GM12801 (cell line): ENCODE data around the gene IQCK.

Experiments used
- TF ChIP-seq, protein P1 (sequence below): IDR thresholded peaks from one replicate; pipeline ENCODE4 v1.5.1; 2011; ENCODE audit warnings: control low read depth; ENCODE audit not compliant: insufficient read length; ENCODE audit errors: extremely low read depth

IQCK gene

DNA sequence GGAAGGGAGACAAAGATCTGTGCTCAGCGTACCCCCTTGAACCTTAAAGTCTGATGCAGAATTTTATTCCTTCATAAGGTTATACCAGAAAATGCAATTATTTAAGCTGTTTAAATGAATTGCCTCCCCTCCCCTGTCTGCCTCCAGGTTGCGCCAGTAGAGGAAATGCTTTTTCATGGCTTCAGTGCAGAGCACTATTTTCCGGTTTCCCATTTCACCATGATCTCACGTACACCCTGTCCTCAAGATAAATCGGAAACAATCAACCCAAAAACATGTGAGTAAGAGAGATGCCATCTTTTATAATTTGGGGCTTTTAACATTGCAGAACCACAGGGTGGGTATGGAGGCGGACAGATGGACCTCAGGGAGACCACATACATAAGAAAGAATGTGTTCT, 15.5 kb downstream of the IQCK start:
- TF ChIP-seq, protein P1, sequence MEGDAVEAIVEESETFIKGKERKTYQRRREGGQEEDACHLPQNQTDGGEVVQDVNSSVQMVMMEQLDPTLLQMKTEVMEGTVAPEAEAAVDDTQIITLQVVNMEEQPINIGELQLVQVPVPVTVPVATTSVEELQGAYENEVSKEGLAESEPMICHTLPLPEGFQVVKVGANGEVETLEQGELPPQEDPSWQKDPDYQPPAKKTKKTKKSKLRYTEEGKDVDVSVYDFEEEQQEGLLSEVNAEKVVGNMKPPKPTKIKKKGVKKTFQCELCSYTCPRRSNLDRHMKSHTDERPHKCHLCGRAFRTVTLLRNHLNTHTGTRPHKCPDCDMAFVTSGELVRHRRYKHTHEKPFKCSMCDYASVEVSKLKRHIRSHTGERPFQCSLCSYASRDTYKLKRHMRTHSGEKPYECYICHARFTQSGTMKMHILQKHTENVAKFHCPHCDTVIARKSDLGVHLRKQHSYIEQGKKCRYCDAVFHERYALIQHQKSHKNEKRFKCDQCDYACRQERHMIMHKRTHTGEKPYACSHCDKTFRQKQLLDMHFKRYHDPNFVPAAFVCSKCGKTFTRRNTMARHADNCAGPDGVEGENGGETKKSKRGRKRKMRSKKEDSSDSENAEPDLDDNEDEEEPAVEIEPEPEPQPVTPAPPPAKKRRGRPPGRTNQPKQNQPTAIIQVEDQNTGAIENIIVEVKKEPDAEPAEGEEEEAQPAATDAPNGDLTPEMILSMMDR = no peak

DNA sequence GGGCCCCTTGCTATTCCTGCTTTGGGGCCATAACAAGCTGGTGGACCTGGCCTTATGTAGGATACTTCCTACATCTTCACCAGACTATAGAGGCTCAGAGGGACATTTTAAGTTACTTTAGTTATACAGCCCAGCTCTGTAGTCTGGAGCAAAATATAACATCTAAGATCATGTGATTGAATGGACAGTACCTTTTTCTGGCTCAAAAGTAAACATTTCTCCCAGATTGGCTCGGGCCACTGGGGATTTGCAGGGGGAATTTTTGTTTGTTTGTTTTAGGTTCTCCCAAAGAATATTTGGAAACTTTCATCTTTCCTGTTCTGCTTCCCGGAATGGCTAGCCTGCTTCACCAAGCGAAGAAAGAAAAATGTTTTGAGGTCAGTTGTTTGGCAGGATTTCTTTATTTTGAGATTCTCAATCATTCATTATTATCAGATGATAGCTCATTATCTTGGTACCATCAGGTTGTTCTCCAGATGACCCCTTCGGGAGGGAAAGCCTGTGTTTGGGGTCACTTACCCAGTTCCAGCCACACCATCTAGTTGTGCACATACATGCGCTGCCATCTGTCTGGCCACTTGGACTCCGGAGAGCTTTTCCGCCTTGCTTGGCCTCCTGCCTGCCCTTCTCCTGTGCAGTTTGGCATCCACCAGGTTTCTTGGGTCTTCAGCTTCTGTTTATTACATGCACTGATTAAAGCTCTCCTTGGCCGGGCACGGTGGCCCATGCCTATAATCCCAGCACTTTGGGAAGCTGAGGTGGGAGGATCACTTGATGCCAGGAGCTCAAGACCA, 17.2 kb downstream of the IQCK start:
- TF ChIP-seq, protein P1 = no peak

DNA sequence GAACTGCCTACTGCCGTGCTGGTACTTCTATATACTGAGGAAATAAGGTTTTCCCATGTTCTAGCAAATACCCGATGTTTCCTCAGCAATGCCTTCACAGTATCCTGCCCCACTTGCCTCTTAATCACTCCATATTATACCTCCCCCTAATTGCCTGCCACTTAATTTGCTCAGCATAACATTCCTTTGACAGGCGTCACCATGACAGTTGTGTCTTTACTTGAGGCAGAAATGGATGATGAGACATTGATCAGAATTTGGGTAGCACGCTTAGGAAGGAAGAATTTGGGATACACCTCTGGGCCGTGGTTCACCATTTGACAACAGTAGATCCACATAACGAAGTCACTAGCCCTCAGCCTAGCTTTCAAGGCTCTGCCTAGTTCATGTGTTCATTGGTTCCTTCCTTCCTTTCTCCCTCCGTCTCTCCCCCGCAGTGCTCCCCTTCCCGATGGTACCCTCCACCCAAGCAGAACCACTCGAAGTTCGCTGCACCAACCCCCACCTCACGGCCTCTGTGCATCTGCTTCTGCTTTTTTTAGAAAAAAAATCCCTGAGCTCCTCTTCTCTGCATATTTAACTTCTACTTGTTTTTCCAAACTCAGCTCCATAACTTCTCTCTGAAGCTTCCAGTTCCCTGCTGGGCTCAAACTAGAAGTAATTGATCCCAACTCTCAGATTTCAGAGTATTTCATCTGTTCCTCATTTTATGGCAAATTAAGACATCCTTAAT, 19.4 kb downstream of the IQCK start:
- TF ChIP-seq, protein P1 = no peak

DNA sequence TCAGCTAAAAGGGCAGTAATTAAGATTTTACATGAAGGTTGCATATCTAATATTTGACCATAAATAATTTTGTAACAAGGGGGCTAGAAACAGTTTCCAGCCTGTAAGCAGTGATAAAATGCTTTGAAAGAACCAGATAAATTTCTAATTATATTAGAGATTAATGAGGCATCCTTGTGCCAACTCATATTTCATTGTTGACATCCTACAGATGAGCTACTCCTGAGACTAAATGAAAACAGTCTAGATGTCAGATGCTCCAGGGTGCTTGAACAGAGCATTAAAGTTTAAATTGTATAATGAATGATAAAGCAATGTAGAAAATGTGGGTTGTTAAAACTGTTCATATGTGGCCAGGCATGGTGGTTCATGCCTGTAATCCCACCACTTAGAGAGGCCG, 23.3 kb downstream of the IQCK start:
- TF ChIP-seq, protein P1 = no peak

DNA sequence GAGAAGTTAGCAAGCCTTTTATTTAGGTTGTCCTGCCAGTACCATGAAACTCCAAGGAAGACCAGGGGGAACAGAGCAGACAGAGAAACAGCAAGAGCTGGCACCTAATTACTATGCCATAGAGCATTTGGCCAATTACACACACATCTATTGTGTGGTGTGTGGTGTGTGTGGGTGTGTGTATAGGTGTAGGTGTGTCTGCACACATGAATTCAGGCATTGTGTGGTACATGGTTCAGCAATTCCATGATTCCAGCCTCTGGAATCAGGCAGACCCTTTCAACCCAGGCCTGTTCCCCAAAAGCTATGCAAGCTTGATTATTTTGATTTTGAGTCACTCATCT, 25.7 kb downstream of the IQCK start:
- TF ChIP-seq, protein P1 = no peak

DNA sequence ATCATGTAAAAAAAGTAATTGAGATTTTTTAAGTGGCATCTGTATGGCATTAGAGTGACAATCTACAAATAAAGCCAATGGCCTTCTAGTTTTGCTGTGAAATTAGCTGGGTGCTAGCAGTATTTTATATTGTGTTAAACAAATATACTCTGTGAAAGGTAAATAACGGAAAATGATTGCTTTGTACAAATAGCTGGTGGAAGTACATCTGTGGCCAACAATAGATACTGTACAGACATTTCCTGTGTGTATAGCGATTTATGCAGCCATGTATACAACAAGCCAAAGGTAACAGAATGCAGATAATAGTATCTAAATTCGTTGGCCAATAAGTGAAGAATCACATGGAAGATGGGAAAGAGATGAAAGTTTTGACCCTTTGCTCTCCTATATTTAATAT, 26.6 kb downstream of the IQCK start:
- TF ChIP-seq, protein P1 = no peak

DNA sequence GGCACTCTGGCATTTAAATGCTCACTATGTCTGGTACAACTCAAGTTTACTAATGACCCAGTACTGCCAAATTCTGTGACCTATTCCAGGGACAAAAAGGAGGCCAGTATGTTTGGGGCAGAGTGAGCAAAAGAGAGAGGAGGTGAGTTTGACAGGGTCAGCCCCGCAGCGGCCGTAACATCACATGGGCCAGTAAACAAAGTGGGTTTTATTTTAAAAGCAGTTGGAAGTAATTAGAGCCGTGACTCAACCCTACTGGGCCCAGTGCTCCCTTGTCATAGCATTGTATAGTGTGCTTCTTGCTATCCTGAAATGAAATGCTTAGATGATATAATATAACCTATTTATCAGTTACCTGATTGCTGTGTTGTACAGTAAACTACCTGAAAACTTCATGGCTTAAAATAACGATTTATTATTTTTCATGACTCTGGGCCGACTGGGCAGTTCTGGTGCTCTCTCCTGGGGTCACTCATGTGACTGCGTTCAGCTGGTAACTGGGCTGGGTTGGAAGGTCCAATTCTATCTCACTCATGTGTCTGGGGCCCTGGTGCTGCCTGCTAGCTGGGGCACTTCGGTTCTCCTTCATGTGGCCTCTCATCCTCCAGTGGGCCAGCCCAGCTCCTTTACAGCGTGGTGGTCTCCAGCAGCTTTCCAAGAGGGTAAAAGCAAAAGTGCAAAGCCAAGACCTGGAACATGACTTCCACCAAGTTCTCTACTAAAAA, 27.4 kb downstream of the IQCK start:
- TF ChIP-seq, protein P1 = no peak
